ENCODE measurements around the gene DYRK4. TPM values are rescaled to one million over a fixed set of nuclear protein-coding genes. Genes with fewer than 3 reads are reported as not detected.

DYRK4 gene
- total and polyA plus RNA-seq, 2 of the 8 experiments (the other 6 are each of a cell fraction or from before 2014, with no cell fraction given), result 10.5 to 11.4 TPM

DNA sequence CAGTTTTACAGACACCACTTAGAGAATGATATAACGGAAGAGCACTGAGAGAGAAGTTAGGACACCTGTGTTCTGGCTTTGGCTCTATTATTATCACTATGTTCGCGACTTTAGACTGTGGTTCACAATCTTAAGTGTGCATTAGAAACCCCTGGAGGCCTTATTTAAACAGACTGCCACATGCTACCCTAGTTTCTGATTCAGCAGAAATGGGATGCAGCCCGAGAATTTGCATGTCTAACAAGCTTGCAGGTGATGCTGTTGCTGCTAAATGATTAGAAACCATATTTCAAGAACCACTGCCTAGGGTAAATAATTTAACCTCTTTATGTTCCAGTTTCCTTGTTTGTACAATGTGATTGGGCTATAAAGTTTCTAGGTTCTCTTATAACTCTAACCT is 26.9 kb upstream of the DYRK4 start:
- no peak for FAIRE-seq
- Histone ChIP-seq H3K4ac (replicated peaks; ENCODE audit: insufficient read length, low read depth, low read length) (no peak overlapping the region), H3K79me2 (ENCODE audit: control insufficient read depth in 1 of 2, insufficient read depth in 2 of 2, low read length in 2 of 2) (peaks cover 7 to 23% of the 10 kb centered on the region in 2 experiments), H4K20me1 (replicated peaks in 1 of 2; ENCODE audit: control insufficient read depth in 1 of 2, insufficient read depth in 2 of 2, low read length in 2 of 2) (peaks cover 0 to 2% of the 10 kb centered on the region in 2 experiments), H2BK12ac (ENCODE audit: low read depth, low read length) (no peak overlapping the region), H2BK5ac (ENCODE audit: low read depth, low read length) (no peak overlapping the region), H2AK5ac (ENCODE audit: low read depth, low read length) (no peak overlapping the region), H4K8ac (ENCODE audit: extremely low read depth, insufficient read depth, low read length) (no peak overlapping the region), H3K18ac (ENCODE audit: extremely low read depth, low read length) (no peak overlapping the region), H4K5ac (ENCODE audit: insufficient read length, low read depth, low read length) (no peak overlapping the region), H3K14ac (ENCODE audit: insufficient read length) (no peak overlapping the region), H3K56ac (replicated peaks; ENCODE audit: insufficient read length, low read depth, low read length) (no peak overlapping the region), H3K4me1 (replicated peaks in 1 of 4; ENCODE audit: control insufficient read depth in 3 of 4, insufficient read depth in 4 of 4, low read length in 3 of 4) (peaks cover 0 to 6% (median 2%) of the 10 kb centered on the region in 4 experiments; a peak in 4 of 7 replicates), H3K23ac (ENCODE audit: insufficient read length) (no peak overlapping the region), H3K23me2 (ENCODE audit: low read depth, low read length) (peaks cover 9% of the 10 kb centered on the region), H2AFZ (ENCODE audit: low read length) (no peak overlapping the region), H3K4me2 (ENCODE audit: insufficient read depth in 1 of 2, low read depth in 2 of 2, low read length in 2 of 2) (no peak overlapping the region), H2BK15ac (ENCODE audit: low read length) (no peak overlapping the region), H4K91ac (replicated peaks; ENCODE audit: insufficient read length, low read length) (no peak overlapping the region), H3K27me3 (replicated peaks in 1 of 4; ENCODE audit: control insufficient read depth in 3 of 4, extremely low read depth in 1 of 4, insufficient read depth in 3 of 4, low read length in 3 of 4) (no peaks in the 10 kb centered on the region), H3K9me3 (ENCODE audit: insufficient read depth in 2 of 2, low read depth in 1 of 2, low read length in 1 of 2) (no peaks in the 10 kb centered on the region), H3K79me1 (ENCODE audit: low read depth, low read length) (no peaks in the 10 kb centered on the region), H3K27ac (ENCODE audit: low read depth, low read length) (no peak overlapping the region), H2BK20ac (ENCODE audit: low read length) (no peak overlapping the region), H3K36me3 (ENCODE audit: control insufficient read depth in 2 of 4, insufficient read depth in 4 of 4, low read length in 3 of 4) (no peaks in the 10 kb centered on the region; a peak in 1 of 8 replicates), H2BK120ac (replicated peaks; ENCODE audit: low read depth, low read length) (no peak overlapping the region), H3K4me3 (ENCODE audit: extremely low read depth in 1 of 4, insufficient read depth in 2 of 4, low read depth in 3 of 4, low read length in 4 of 4) (no peak overlapping the region), H3K9ac (replicated peaks in 1 of 4; ENCODE audit: extremely low read depth in 1 of 4, low read depth in 3 of 4, low read length in 3 of 4) (no peak overlapping the region; a peak in 1 of 7 replicates)
- no peak for DNase-seq (ENCODE audit: low read depth in 1 of 2, low spot score in 2 of 2)
- WGBS, 2 experiments (ENCODE audit: extremely low coverage in 1 of 2, insufficient coverage in 1 of 2, insufficient read length in 1 of 2, insufficient replicate concordance in 2 of 2, low coverage in 1 of 2, low lambda C conversion rate in 2 of 2, missing lambda C conversion rate in 1 of 2), result 83% methylated on average over 4 of the region's 4 CpGs; no CpG with 5 or more reads in 1 of the 2 experiments
- POLR2A ChIA-PET (ENCODE audit: partially characterized antibody), result no interaction called here
- TF ChIP-seq CBX8 (IDR thresholded peaks at IDR 0.05; ENCODE audit: borderline replicate concordance, low read depth, low read length), result no peak
- CTCF ChIA-PET (ENCODE audit: partially characterized antibody), result interaction anchor here (1.0 to 1.1 kb wide), 2 partner anchors 9 to 108 kb away, joined by 3 to 4 read pairs; no protein-coding TSS in a partner anchor

All from H1 (cell line).